GM12878 (cell line): ENCODE results near the gene CSTPP1. TPM values are rescaled to one million over a fixed set of nuclear protein-coding genes. Genes with fewer than 3 reads are reported as not detected.

ENCODE experiments used
- ATAC-seq: fragments of 200-7000 bp; cut with Tn5 transposase; 3 replicates; pipeline ENCODE4 v1.9.1; 2020; ENCODE audit warnings: mild to moderate bottlenecking, moderate library complexity
- BruUV-seq: library from RNA; stranded (reverse); fragments of 400-500 nt; replicated peaks from 2 replicates; lab custom pipeline; 2021; lab: Mats Ljungman, UMichigan
- CTCF ChIA-PET: fragments of 300-600 bp; sonication (Branson Sonifier 250); formaldehyde crosslinking; extraction: SDS; loops from one replicate; lab custom pipeline; 2021; ENCODE audit warnings: inconsistent platforms; lab: Yijun Ruan, JAX
- POLR2A ChIA-PET: fragments of 350-600 bp; formaldehyde crosslinking; extraction: SDS; loops from one replicate; lab custom pipeline; 2021; ENCODE audit warnings: inconsistent platforms; lab: Charles Lee
- RAD21 ChIA-PET: fragments of 300-600 bp; sonication (Branson Sonifier 250); formaldehyde crosslinking; loops from one replicate; lab custom pipeline; 2023; ENCODE audit warnings: antibody characterized with exemption; ENCODE audit not compliant: unreplicated experiment; lab: Charles Lee
- SMC1A ChIA-PET: fragments of 300-600 bp; sonication (Branson Sonifier 250); formaldehyde crosslinking; loops from one replicate; lab custom pipeline; 2023; ENCODE audit not compliant: unreplicated experiment, uncharacterized antibody; lab: Charles Lee
- DNase-seq: peaks from one replicate; pipeline ENCODE4 v3.0.0-alpha.2; 2011; ENCODE audit warnings: low read depth, low spot score
- FAIRE-seq: peaks from 3 replicates; lab custom pipeline; 2011; peaks lifted over from hg19 to GRCh38; lab: Jason Lieb, UNC
- H2AFZ ChIP-seq: 2 replicates; pipeline ENCODE4 v1.6.0; 2011; ENCODE audit warnings: low read depth, low read length, control low read depth; ENCODE audit not compliant: control insufficient read depth
- H3K27ac ChIP-seq: 2 replicates; pipeline ENCODE4 v1.5.1; 2011; ENCODE audit warnings: control low read depth; ENCODE audit not compliant: control insufficient read depth, insufficient read depth
- H3K27me3 ChIP-seq, 2 experiments: replicated peaks in 1 of 2; 2 replicates each; pipeline versions ENCODE4 v1.6.0 to v1.6.1; 2011; ENCODE audit warnings: low read length in 1 of 2; ENCODE audit not compliant: control insufficient read depth in 2 of 2, insufficient read depth in 2 of 2
- H3K36me3 ChIP-seq, 2 experiments: 2 replicates each; pipeline ENCODE4 v1.5.1; 2011; ENCODE audit warnings: low read length in 1 of 2; ENCODE audit not compliant: control insufficient read depth in 2 of 2, insufficient read depth in 2 of 2
- H3K4me1 ChIP-seq: 2 replicates; pipeline ENCODE4 v1.6.1; 2011; ENCODE audit warnings: mild to moderate bottlenecking, low read length, moderate library complexity, mixed read lengths; ENCODE audit not compliant: control insufficient read depth, insufficient read depth
- H3K4me2 ChIP-seq: 2 replicates; pipeline ENCODE4 v1.6.0; 2011; ENCODE audit warnings: control low read depth; ENCODE audit not compliant: control insufficient read depth, insufficient read depth
- H3K4me3 ChIP-seq: fragments of 200-600 bp; sonication (generic); 2 replicates; pipeline ENCODE4 v1.5.1; 2016
- H3K79me2 ChIP-seq: 2 replicates; pipeline ENCODE4 v1.6.0; 2011; ENCODE audit warnings: low read length; ENCODE audit not compliant: control insufficient read depth, insufficient read depth
- H3K9ac ChIP-seq: 2 replicates; pipeline ENCODE4 v1.8.0; 2011; ENCODE audit warnings: low read length, control low read depth, mixed read lengths; ENCODE audit not compliant: control insufficient read depth, insufficient read depth
- H3K9me3 ChIP-seq: replicated peaks from 3 replicates; pipeline ENCODE4 v1.5.1; 2011; ENCODE audit warnings: mild to moderate bottlenecking, low read length; ENCODE audit not compliant: control insufficient read depth, insufficient read depth
- H4K20me1 ChIP-seq: 2 replicates; pipeline ENCODE4 v1.6.0; 2011; ENCODE audit not compliant: control insufficient read depth, insufficient read depth
- BCL3 ChIP-seq: IDR thresholded peaks from 2 replicates; pipeline ENCODE4 v1.6.1; 2011; ENCODE audit warnings: borderline replicate concordance, low read depth, mild to moderate bottlenecking, moderate library complexity, low read length; ENCODE audit not compliant: insufficient read depth, poor library complexity, severe bottlenecking
- CEBPZ ChIP-seq: fragments of 150-350 bp; IDR thresholded peaks from 2 replicates; pipeline ENCODE4 v1.6.1; 2016; ENCODE audit warnings: low read depth, low read length
- E4F1 ChIP-seq: fragments of 450-650 bp; IDR thresholded peaks from 2 replicates; pipeline ENCODE4 v1.6.1; 2018; ENCODE audit warnings: borderline replicate concordance, mild to moderate bottlenecking; ENCODE audit not compliant: partially characterized antibody
- ELK1 ChIP-seq: IDR thresholded peaks from 2 replicates; pipeline ENCODE4 v1.6.1; 2012; ENCODE audit warnings: low read depth, low read length, improper control_type of control experiment
- FOXM1 ChIP-seq: IDR thresholded peaks from 2 replicates; pipeline ENCODE4 v1.6.1; 2012; ENCODE audit warnings: low read depth, mild to moderate bottlenecking, inconsistent platforms, low read length, moderate library complexity
- POLR2A ChIP-seq: IDR thresholded peaks from 2 replicates; pipeline ENCODE4 v1.6.1; 2011; ENCODE audit warnings: low read depth, mild to moderate bottlenecking, low read length
- REST ChIP-seq: IDR thresholded peaks from 2 replicates; pipeline ENCODE4 v1.6.1; 2012; ENCODE audit warnings: mild to moderate bottlenecking, low read depth, low read length
- SUPT20H ChIP-seq: IDR thresholded peaks from 2 replicates; pipeline ENCODE4 v1.6.1; 2011; ENCODE audit warnings: low read depth, mild to moderate bottlenecking, low read length, moderate library complexity, borderline replicate concordance; ENCODE audit not compliant: control insufficient read depth
- WGBS: methylation state at CpG from one replicate; pipeline ENCODE4 v1.1.6; 2016; ENCODE audit warnings: low lambda C conversion rate; ENCODE audit not compliant: insufficient replicate concordance, insufficient coverage; ENCODE audit errors: missing lambda C conversion rate; 5-methylcytosine and 5-hydroxymethylcytosine counted together
- in situ Hi-C: fragments of 300-500 bp; cut with MboI; formaldehyde crosslinking; loops from 9 replicates; pipeline ENCODE4 v1.14.3; 2018; ENCODE audit warnings: mixed read lengths
- intact Hi-C: fragments of 100-400 bp; cut with micrococcal nuclease; formaldehyde crosslinking; loops from one replicate; pipeline ENCODE4 v1.14.2; 2022; ENCODE audit not compliant: unreplicated experiment
- polyA plus RNA-seq, 11 experiments: library from polyadenylated mRNA; depleted of rRNA in 4 of 11; unstranded in 6 of 11; stranded (reverse) in 5 of 11; fragments of >200 nt; fragmentation: Nextera tagmentation in 4 of 11; fragmentation: Illumina TruSeq in 1 of 11; extraction: Ambion mirVana in 4 of 11; extraction: Trizol in 1 of 11; gene quantifications; 1 replicate in 1 of 11; 2 replicates in 10 of 11; pipeline versions ENCODE4 v1.2.1 to v1.2.3, GENCODE V29; 2011 to 2016; ENCODE audit warnings: inconsistent platforms in 2 of 11, missing spikeins in 2 of 11, low read depth in 1 of 11
- total RNA-seq, 4 experiments: library from RNA; depleted of rRNA in 3 of 4; stranded (reverse); fragments of >200 nt in 3 of 4; fragmentation: Illumina TruSeq in 1 of 4; extraction: Trizol in 1 of 4; gene quantifications; 2 replicates each; pipeline versions ENCODE4 v1.2.1 to v1.2.3, GENCODE V29; 2013 to 2021

Gene CSTPP1
- total and polyA plus RNA-seq, 10 of the 15 experiments (the other 5 are each of a cell fraction or from before 2014, with no cell fraction given): 7.1 to 23.4 (median 17.5) TPM

- no peak for TF ChIP-seq POLR2A
- no peak for TF ChIP-seq REST
- TF ChIP-seq SUPT20H: no peak
Measured at GRCh38 chr11:46942172-46942571, 5.6 kb downstream of the CSTPP1 start (continued).

- no peaks in the 10 kb centered on the region for H3K27me3 ChIP-seq
- in situ Hi-C loops (no loop called here), intact Hi-C loops (no loop called here)
- BruUV-seq: no TSS peak
- ChIA-PET RAD21 (no interaction called here), CTCF (interaction anchor here (0.7 kb wide), 1 partner anchor 14 kb away, joined by 3 read pairs; no protein-coding TSS in a partner anchor), POLR2A (no interaction called here), SMC1A (interaction anchor here (0.6 to 0.9 kb wide), 2 partner anchors 19 to 1700 kb away, joined by 3 to 4 read pairs; no protein-coding TSS in a partner anchor)
- FAIRE-seq (no peak), ATAC-seq (no peak), DNase-seq (no peak)
- H3K79me2 ChIP-seq: no peaks in the 10 kb centered on the region; the same call in 1 of the 2 replicates
- no peak overlapping the region for H3K4me2 ChIP-seq
- H4K20me1 ChIP-seq: no peaks in the 10 kb centered on the region
- no peak overlapping the region for H2AFZ ChIP-seq
- no peak overlapping the region for H3K27ac ChIP-seq
- no peak overlapping the region for H3K4me3 ChIP-seq
- no peak overlapping the region for H3K9ac ChIP-seq
- no peaks in the 10 kb centered on the region for H3K36me3 ChIP-seq
- H3K9me3 ChIP-seq: no peaks in the 10 kb centered on the region
- WGBS: 95% methylated on average over 4 of the region's 4 CpGs
- no peaks in the 10 kb centered on the region for H3K4me1 ChIP-seq
- TF ChIP-seq FOXM1: no peak
- TF ChIP-seq BCL3: no peak
- no peak for TF ChIP-seq E4F1
- no peak for TF ChIP-seq ELK1
- TF ChIP-seq CEBPZ: no peak
Measured at GRCh38 chr11:46944356-46945075, 8.0 kb downstream of the CSTPP1 start.
